OCI-LY1 (cell line): ENCODE measurements around the gene ADAM12.

ENCODE experiments used
- CTCF ChIP-seq: fragments of 200-600 bp; sonication (generic), shearing (Covaris generic); IDR thresholded peaks from 2 replicates; pipeline ENCODE4 v1.5.1; 2017; ENCODE audit warnings: mild to moderate bottlenecking, antibody characterized with exemption, low read length, moderate library complexity, mixed read lengths
- EZH2 ChIP-seq: fragments of 200-600 bp; sonication (generic), shearing (Covaris generic); IDR thresholded peaks from 2 replicates; pipeline ENCODE4 v1.8.0; 2017; ENCODE audit warnings: borderline replicate concordance, mixed run types, mild to moderate bottlenecking, antibody characterized with exemption, low read length, moderate library complexity, mixed read lengths

- peak; percentile 56 for TF ChIP-seq CTCF
- TF ChIP-seq EZH2: no peak
Measured at GRCh38 chr10:125976960-125977605, 411.2 kb downstream of the ADAM12 start.
